HCT116 (cell line): ENCODE data around the gene GALNT5.

Experiments used
- EZH2 ChIP-seq: fragments of 200-600 bp; sonication (generic); IDR thresholded peaks from 2 replicates; pipeline ENCODE4 v1.6.1; 2017; ENCODE audit warnings: antibody characterized with exemption, mixed run types
- JUND ChIP-seq: IDR thresholded peaks from 2 replicates; pipeline ENCODE4 v1.6.1; 2012
- POLR2A ChIP-seq: IDR thresholded peaks from 2 replicates; pipeline ENCODE4 v1.7.0; 2011; ENCODE audit warnings: borderline replicate concordance; ENCODE audit not compliant: insufficient read depth, insufficient read length; ENCODE audit errors: extremely low read depth
- SIN3A ChIP-seq: IDR thresholded peaks from 2 replicates; pipeline ENCODE4 v1.6.1; 2012; ENCODE audit warnings: low read depth
- SRF ChIP-seq: IDR thresholded peaks from 2 replicates; pipeline ENCODE4 v1.6.1; 2012; ENCODE audit warnings: low read depth
- YY1 ChIP-seq: IDR thresholded peaks from 2 replicates; pipeline ENCODE4 v1.6.1; 2011; ENCODE audit warnings: low read length, low read depth, moderate library complexity, mild to moderate bottlenecking; ENCODE audit not compliant: insufficient replicate concordance; ENCODE audit errors: extremely low read depth
- ZBTB33 ChIP-seq: IDR thresholded peaks from 2 replicates; pipeline ENCODE4 v1.6.1; 2011; ENCODE audit warnings: mild to moderate bottlenecking, low read length, moderate library complexity; ENCODE audit not compliant: insufficient replicate concordance; ENCODE audit errors: extremely low read depth
- TF ChIP-seq, protein P1 (sequence below), 3 experiments: fragments of 200-600 bp in 1 of 3; sonication (generic) in 1 of 3; IDR thresholded peaks in 2 of 3; conservative IDR thresholded peaks in 1 of 3; 2 replicates each; pipeline ENCODE4 v1.5.1; 2012 to 2017; ENCODE audit warnings: low read depth in 2 of 3, low read length in 2 of 3, antibody characterized with exemption in 1 of 3, borderline replicate concordance in 1 of 3, control low read depth in 1 of 3, mild to moderate bottlenecking in 1 of 3, mixed read lengths in 1 of 3, mixed run types in 1 of 3, moderate library complexity in 1 of 3; ENCODE audit not compliant: insufficient read depth in 1 of 3
- TF ChIP-seq, protein P2 (sequence below): IDR thresholded peaks from 2 replicates; pipeline ENCODE4 v1.6.1; 2012

DNA sequence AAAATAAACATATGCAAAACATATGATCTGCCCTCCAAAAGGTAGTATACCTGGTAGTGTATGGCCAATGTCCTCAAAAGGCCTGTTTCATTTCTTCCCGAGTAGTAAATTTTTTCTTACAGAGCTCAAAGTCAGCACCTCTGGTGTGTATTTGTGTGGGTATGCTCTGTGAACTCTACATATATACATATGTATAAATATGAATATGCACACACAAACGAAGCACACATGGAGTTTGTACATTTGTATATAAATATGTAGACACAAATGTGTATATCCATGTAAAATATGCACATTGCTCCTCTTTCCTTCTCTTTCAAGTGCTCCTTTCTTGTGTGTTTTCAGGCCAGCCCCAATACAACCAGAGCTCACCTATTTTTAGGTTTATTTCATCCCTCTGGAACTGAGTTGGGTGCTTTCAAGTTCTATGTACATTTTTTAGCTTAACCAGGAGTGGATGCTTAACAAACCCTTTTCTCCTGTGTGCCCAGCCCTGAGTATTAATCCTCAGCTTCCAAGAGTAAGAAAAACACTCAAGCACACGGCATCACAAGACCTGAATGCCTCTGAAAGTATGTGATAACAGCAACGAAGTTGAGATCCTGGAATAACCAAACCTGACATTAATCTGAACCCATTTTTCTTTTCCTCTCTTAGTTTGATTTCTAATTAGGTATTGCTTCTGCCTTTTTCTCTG, 12.2 kb upstream of the GALNT5 start:
- TF ChIP-seq, protein P1, sequence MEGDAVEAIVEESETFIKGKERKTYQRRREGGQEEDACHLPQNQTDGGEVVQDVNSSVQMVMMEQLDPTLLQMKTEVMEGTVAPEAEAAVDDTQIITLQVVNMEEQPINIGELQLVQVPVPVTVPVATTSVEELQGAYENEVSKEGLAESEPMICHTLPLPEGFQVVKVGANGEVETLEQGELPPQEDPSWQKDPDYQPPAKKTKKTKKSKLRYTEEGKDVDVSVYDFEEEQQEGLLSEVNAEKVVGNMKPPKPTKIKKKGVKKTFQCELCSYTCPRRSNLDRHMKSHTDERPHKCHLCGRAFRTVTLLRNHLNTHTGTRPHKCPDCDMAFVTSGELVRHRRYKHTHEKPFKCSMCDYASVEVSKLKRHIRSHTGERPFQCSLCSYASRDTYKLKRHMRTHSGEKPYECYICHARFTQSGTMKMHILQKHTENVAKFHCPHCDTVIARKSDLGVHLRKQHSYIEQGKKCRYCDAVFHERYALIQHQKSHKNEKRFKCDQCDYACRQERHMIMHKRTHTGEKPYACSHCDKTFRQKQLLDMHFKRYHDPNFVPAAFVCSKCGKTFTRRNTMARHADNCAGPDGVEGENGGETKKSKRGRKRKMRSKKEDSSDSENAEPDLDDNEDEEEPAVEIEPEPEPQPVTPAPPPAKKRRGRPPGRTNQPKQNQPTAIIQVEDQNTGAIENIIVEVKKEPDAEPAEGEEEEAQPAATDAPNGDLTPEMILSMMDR (IDR thresholded peaks at IDR 0.05 in 2 of 3, conservative IDR thresholded peaks at IDR 0.05 in 1 of 3; ENCODE audit: borderline replicate concordance in 1 of 3, insufficient read depth in 1 of 3, low read depth in 2 of 3, low read length in 2 of 3) = no peak
- TF ChIP-seq, protein P2, sequence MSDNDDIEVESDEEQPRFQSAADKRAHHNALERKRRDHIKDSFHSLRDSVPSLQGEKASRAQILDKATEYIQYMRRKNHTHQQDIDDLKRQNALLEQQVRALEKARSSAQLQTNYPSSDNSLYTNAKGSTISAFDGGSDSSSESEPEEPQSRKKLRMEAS = no peak
- no peak for TF ChIP-seq ZBTB33
- TF ChIP-seq EZH2 = no peak
- TF ChIP-seq POLR2A = no peak
- no peak for TF ChIP-seq YY1
- no peak for TF ChIP-seq SIN3A
- no peak for TF ChIP-seq SRF
- TF ChIP-seq JUND = no peak
